HUDEP-2 (cell line): ENCODE measurements around the gene ATG9B.

Source experiments
- DNase-seq, 76 experiments: peaks; one replicate each; lab custom pipeline; 2025; ENCODE audit not compliant: unreplicated experiment in 76 of 76; lab: John Stamatoyannopoulos, UW

Gene ATG9B

DNA sequence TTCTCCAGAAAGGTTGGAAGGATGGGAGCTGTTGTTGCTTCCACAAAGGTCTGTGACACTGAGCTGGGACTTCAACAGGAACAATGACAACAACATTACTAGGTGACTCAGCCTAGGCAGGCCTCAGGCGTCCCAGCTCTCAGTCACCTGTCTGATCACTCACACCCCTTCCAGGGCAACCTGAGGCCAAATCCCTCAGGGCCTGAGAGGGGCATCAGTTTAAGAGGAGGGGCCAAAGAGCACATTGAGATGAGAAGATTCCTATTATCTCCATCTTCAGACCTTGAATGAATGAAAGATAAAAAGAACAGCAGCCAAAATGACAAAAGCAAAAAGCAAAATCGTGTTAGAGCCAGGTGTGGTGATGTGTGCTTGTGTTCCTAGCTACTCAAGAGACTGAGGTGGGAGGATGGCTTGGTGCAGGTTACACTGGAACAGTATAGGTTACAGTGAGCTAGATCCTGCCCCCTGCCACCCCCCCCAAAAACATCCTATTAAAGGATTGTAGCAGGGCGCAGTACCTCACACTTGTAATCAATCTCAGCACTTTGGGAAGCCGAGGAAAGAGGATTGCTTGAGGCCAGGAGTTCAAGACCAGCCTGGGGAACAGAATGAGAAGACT lies at the start of gene ATG9B:
ATG9B (minus strand) TSS at position 60 of the 622 bp plus-strand sequence. CDS start 71 bp downstream, outside the sequence.
- no peak for DNase-seq

DNA sequence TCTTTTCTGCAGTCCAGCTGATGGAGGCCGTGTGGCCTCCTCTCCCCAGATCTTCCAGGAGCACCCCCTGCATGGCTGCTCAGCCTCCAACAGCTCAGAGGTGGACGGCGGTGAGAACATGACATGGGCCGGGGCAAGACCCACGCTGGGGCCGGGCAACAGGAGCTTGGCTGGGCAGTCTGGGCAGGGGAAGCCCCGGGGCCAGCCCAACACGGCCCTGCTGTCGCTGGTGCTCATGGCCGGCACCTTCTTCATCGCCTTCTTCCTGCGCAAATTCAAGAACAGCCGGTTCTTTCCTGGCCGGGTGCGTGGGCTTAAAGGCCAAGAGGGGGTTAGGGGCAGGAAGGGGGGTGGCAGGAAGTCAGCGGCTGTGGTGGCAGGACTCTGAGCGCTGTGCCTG lies 49.7 kb upstream of the ATG9B start:
- DNase-seq, result no peak

DNA sequence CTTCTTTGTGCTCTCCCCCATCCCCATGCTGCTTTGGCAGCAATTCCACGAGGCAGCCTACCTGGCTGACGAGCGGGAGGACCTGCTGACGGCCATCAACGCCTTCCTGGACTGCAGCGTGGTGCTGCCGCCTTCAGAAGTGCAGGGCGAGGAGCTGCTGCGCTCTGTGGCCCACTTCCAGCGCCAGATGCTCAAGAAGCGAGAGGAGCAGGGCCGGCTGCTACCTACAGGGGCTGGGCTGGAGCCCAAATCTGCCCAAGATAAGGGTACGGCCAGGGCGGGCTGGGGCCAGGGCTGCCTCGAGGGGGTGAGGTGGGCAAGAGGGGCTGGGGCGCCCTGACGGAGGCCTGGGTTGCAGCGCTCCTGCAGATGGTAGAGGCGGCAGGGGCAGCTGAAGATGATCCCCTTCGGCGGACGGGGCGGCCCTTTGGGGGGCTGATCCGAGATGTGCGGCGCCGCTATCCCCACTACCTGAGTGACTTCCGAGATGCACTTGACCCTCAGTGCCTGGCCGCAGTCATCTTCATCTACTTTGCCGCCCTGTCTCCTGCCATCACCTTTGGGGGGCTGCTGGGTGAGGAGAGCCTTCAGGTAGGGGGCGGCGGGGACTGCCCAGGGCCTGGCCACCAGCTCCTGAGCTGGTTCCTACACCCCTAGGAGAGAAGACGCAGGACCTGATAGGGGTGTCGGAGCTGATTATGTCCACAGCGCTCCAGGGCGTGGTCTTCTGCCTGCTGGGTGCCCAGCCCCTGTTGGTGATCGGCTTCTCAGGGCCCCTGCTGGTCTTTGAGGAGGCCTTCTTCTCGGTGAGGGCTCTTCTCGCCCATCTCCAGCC lies 47.0 kb upstream of the ATG9B start:
- DNase-seq, result no peak

DNA sequence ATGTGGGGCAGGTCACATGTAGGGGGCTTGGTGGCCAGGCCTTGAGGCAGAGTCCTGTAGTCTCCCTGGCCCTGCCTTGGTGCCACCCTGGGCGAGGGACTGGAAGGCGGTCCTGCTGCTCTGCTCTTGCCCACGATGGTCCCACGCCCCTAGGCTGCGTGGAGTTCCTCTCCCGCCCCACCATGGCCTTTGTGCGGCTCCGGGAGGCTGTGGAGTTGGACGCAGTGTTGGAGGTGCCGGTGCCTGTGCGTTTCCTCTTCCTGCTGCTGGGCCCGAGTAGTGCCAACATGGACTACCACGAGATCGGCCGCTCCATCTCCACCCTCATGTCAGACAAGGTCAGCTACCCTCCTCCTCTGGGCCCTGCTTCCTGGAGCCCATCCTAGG lies 46.3 kb upstream of the ATG9B start:
- no peak for DNase-seq

GRCh38 chr7:151069841-151070573 lies 45.7 kb upstream of the ATG9B start:
- peak in 7 of 76 experiments; percentile 7 to 46 (median 27) for DNase-seq

DNA sequence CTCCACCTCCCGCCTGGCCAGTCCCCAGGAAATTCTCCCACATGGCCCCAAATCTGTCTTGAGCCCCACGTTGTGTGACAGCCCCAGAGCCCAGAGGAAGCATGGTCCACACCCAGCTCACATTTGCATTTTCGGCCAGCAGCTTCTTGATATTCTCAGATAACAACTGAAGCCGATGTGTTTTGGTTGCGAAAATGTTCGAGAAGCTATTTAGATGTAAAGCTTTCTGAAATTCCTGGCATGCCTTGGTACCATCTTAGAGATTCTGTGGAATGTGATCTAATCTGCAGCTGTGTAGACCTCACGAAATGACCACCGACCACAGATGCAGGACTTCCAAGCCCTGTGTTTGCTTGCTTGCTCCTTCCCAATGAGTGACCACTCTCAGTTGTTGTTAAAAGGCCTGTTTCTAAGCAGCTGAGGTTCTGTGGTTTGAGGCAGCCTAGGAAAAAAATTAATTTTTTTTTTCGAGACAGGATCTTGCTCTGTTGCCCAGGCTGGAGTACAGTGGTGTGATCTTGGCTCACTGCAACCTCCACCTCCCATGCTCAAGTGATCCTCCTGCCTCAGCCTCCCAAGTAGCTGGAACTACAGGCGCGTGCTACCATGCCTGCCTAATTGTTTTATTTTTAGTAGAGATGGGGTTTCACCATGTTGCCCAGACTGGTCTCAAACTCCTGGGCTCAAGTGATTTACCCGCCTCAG lies 43.9 kb upstream of the ATG9B start:
- no peak for DNase-seq

- no peak for DNase-seq
These were observed 42.1 kb upstream of the ATG9B start for GRCh38 chr7:151066273-151066974.

GRCh38 chr7:151065516-151065915 lies 41.2 kb upstream of the ATG9B start:
- DNase-seq, result no peak

DNA sequence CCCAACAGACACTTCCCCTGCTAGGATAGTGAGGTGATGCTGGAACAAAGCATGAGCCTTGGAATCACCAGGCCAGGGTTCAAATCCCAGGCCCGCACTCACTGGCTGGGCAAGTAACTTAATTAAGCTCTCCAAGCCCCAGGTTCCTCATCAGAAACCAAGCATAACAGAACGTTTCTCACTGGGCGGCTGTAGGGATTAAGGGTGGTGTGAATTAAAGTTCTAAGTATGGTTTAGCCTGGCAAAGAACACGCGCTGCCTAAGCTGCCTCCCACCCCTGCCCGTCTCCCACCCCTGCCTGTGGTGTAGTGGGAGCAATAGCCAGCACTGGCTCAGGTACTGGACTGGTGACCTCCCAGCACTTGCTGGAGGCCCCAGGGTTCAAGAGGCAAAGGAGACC lies 40.7 kb upstream of the ATG9B start:
- DNase-seq, result no peak

GRCh38 chr7:151064454-151064853 lies 40.2 kb upstream of the ATG9B start:
- no peak for DNase-seq

- peak in 1 of 76 experiments; percentile 21 for DNase-seq
These were observed 38.9 kb upstream of the ATG9B start for GRCh38 chr7:151063212-151063561.

DNA sequence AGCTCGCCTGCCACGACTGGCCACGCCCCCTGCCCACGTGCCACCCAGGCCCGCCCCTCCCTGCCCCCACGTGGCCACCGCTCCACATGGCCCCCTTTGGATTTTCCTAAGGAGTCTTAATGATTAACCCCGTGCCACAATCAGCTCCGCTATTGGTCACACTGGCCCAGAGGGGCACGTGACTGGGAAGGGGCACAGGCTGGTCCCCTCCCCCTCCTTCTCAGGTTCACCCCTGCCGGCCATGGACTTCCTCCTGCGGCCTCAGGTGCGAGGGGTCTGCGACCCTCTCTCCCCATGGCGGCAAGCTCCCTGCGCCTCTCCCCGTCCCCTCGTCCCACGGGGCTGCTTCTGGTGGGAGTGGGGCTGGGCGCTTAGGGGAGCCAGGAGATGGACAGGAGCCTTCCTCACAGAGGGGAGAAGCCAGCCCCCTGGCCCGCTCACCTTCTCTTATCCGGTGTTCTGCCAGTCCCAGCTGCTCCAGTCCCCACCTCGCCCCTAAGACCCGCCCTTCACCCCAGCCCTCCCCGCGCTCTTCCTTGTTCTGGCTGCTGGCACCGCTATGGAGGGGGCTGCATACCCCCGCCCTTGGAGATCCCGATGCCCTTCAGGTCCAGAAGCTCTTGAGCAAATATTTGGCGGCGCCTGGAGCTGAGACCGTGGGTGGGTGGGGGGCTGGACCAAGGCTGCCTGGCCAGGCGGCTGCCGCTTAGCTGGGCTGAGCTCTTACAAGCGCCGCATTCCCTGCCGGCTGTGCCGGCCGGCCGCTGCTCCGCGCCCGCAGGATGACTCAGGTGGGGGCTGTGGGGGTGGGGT lies 38.3 kb upstream of the ATG9B start:
- DNase-seq, result peak in 34 of 76 experiments; percentile 8 to 87 (median 44)

DNA sequence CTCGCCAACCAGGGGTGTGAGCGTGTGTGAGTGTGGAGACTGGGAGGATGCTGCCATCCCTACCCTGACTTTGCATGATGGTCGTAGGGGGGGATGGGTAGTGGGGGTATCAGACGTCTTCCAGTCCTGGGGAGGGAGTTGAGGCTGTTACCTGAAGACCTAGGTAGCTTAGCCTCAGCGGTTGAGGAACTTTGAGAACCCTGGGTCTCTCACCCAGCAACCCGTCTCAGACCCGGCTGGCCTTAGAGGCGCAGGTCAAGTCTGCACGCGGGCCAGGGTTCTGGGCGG lies 37.8 kb upstream of the ATG9B start:
- peak in 2 of 76 experiments; percentile 27 to 34 for DNase-seq

- DNase-seq, result no peak
These were observed 37.2 kb upstream of the ATG9B start for GRCh38 chr7:151061213-151062110.

DNA sequence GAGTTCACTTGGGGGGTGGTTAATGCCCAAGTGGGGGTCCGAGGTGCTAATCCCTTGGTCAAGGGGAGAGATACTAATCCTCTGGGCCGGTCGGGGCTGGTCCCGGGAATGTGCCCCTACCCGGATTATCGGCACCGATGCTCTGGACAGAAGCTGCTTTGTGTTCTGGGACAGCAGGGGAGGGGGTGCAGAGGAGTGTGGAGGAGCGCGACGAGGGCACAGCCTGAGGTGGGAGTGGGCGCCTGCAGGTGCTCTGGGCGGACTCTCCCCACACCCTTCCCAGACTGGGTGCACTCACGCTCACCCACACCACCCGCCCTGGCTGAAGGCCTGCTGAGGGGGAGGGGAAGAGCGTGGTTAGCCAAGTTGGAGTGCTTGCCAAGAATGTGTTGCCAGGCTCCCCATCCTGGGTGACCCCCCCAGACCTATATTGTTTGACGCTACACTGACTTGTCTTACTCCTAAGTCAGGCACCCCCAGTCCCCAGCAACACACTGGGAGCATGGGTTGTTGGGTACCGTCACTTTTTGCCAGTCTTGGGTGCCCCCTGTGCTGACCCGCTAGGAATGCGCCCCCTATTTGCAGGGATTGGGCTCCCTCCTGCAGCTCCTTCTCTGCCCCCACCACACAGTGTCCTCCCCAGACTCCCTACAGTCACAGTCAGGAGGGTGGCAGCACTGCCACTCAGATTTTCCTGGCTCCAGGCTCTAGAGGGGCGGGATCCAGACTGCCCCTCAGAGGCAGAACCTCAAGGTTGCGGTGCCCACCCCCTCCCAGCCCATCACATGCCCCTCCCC lies 36.3 kb upstream of the ATG9B start:
- DNase-seq, result peak in 67 of 76 experiments; percentile 7 to 78 (median 49)

- DNase-seq, result peak in 1 of 76 experiments; percentile 32
These were observed 35.8 kb upstream of the ATG9B start for GRCh38 chr7:151060113-151060415.

- peak in 51 of 76 experiments; percentile 12 to 71 (median 48) for DNase-seq
These were observed 35.2 kb upstream of the ATG9B start, which contains the start of gene SLC4A2 for GRCh38 chr7:151059367-151060112. SLC4A2 (plus strand) TSS chr7:151059589; CDS start chr7:151061988, 2,399 bp downstream.
